PC-3 (cell line): Measurements from ENCODE around the gene ATM. TPM values are rescaled to one million over a fixed set of nuclear protein-coding genes. Genes with fewer than 3 reads are reported as not detected.
"Not testable (repeated sequence)": the region's sequence is repeated elsewhere in the genome, so short reads cannot be mapped to it uniquely, and the experiment has no call there.

Experiments used
- ATAC-seq: fragments of 200-7000 bp; cut with Tn5 transposase; 2 replicates; pipeline ENCODE4 v1.9.1; 2020; ENCODE audit warnings: mild to moderate bottlenecking, moderate library complexity
- BruUV-seq: library from RNA; stranded (reverse); fragments of 400-500 nt; replicated peaks from 2 replicates; lab custom pipeline; 2021; lab: Mats Ljungman, UMichigan
- CTCF ChIA-PET: fragments of 300-600 bp; sonication (Branson Sonifier 250); formaldehyde crosslinking; loops from one replicate; lab custom pipeline; 2022; ENCODE audit warnings: antibody characterized with exemption; lab: Charles Lee
- POLR2A ChIA-PET: fragments of 300-600 bp; sonication (Branson Sonifier 250); formaldehyde crosslinking; loops from one replicate; lab custom pipeline; 2022; ENCODE audit warnings: antibody characterized with exemption; ENCODE audit not compliant: unreplicated experiment; lab: Charles Lee
- DNase-seq: peaks from one replicate; pipeline ENCODE4 v3.0.0-alpha.2; 2015
- H2AFZ ChIP-seq: fragments of 300-600 bp; sonication (generic); 2 replicates; pipeline ENCODE4 v1.6.0; 2016; ENCODE audit warnings: antibody characterized with exemption, low read length
- H3F3A ChIP-seq: fragments of 300-600 bp; sonication (generic); one replicate; pipeline ENCODE4 v1.6.0; 2017; ENCODE audit warnings: antibody characterized with exemption, low read length, control low read depth, mild to moderate bottlenecking; ENCODE audit not compliant: unreplicated experiment
- H3K27ac ChIP-seq: fragments of 300-600 bp; sonication (generic); 2 replicates; pipeline ENCODE4 v1.5.1; 2016; ENCODE audit warnings: mild to moderate bottlenecking, low read length
- H3K27me3 ChIP-seq: fragments of 300-600 bp; sonication (generic); 2 replicates; pipeline ENCODE4 v1.6.1; 2016; ENCODE audit warnings: low read length, mixed read lengths
- H3K36me3 ChIP-seq: fragments of 300-600 bp; sonication (generic); 2 replicates; pipeline ENCODE4 v1.6.1; 2016; ENCODE audit warnings: low read depth, mixed run types, low read length, mixed read lengths
- H3K4me1 ChIP-seq: fragments of 300-600 bp; sonication (generic); 2 replicates; pipeline ENCODE4 v1.5.1; 2016; ENCODE audit warnings: low read length; ENCODE audit not compliant: insufficient read depth
- H3K4me2 ChIP-seq: fragments of 300-600 bp; sonication (generic); 2 replicates; pipeline ENCODE4 v1.6.0; 2016; ENCODE audit warnings: low read length
- H3K4me3 ChIP-seq: fragments of 300-600 bp; sonication (generic); 2 replicates; pipeline ENCODE4 v1.5.1; 2016; ENCODE audit warnings: mild to moderate bottlenecking, low read length, mixed read lengths
- H3K79me2 ChIP-seq: fragments of 300-600 bp; sonication (generic); 2 replicates; pipeline ENCODE4 v1.6.1; 2017; ENCODE audit warnings: low read length, mixed read lengths
- H3K9ac ChIP-seq: fragments of 300-600 bp; sonication (generic); 2 replicates; pipeline ENCODE4 v1.6.0; 2016; ENCODE audit warnings: mild to moderate bottlenecking, low read length
- H3K9me2 ChIP-seq: fragments of 300-600 bp; sonication (generic); replicated peaks from 2 replicates; pipeline ENCODE4 v1.6.1; 2016; ENCODE audit warnings: mixed run types, low read length, mixed read lengths
- H3K9me3 ChIP-seq: fragments of 300-600 bp; sonication (generic); 2 replicates; pipeline ENCODE4 v1.6.1; 2016; ENCODE audit warnings: low read length, mixed read lengths
- H4K20me1 ChIP-seq: fragments of 300-600 bp; sonication (generic); 2 replicates; pipeline ENCODE4 v1.6.1; 2016; ENCODE audit warnings: low read length, mixed read lengths
- EZH2 ChIP-seq: fragments of 300-600 bp; sonication (generic); IDR thresholded peaks from one replicate; pipeline ENCODE4 v1.6.1; 2017; ENCODE audit warnings: antibody characterized with exemption, mild to moderate bottlenecking, low read length; ENCODE audit not compliant: unreplicated experiment
- EZH2phosphoT487 ChIP-seq: fragments of 300-600 bp; sonication (generic); IDR thresholded peaks from 2 replicates; pipeline ENCODE4 v1.6.1; 2018; ENCODE audit warnings: mild to moderate bottlenecking, antibody characterized with exemption, low read length, borderline replicate concordance
- intact Hi-C: fragments of 100-400 bp; cut with micrococcal nuclease; formaldehyde crosslinking; loops from 2 replicates; pipeline ENCODE4 v1.9.0; 2023
- total RNA-seq: library from RNA; depleted of rRNA; stranded (reverse); fragments of >200 nt; gene quantifications from 2 replicates; pipeline ENCODE4 v1.2.3, GENCODE V29; 2014; rRNA removed
- TF ChIP-seq, protein P1 (sequence below): fragments of 300-600 bp; sonication (generic); conservative IDR thresholded peaks from 2 replicates; pipeline ENCODE4 v1.5.1; 2017; ENCODE audit warnings: antibody characterized with exemption, low read depth, mild to moderate bottlenecking, low read length

ATM gene
- total RNA-seq, 1 experiment from 2014 or later: 55.3 TPM

DNA sequence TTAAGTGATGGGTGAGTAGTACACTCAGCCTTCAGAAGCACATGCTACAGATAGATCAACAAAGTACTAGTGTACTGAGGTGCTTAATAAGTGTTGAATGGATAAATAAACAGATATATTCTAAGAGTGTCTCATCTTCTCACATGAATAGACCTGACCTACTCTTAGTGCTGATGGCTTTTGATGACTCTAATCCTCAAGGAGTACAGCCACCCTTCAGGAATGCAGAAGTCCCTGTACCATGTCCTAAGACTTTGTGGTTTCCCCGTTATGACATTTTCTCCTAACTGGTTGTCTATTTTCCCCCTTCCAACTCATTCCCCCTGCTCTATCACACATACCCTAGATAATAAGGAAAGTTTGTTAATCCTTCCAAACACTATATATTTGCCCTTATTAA, 182.8 kb downstream of the ATM start:
- no peak overlapping the region for H3K4me2 ChIP-seq
- H3K4me3 ChIP-seq: no peak overlapping the region
- no peaks in the 10 kb centered on the region for H3K36me3 ChIP-seq
- ChIA-PET POLR2A (no interaction called here), CTCF (no interaction called here)
- H3K27me3 ChIP-seq: no peaks in the 10 kb centered on the region
- H2AFZ ChIP-seq: no peak overlapping the region
- no peaks in the 10 kb centered on the region for H3F3A ChIP-seq
- no peaks in the 10 kb centered on the region for H3K9me2 ChIP-seq
- H3K4me1 ChIP-seq: no peaks in the 10 kb centered on the region
- intact Hi-C loops: no loop called here
- H3K9me3 ChIP-seq: no peaks in the 10 kb centered on the region
- ATAC-seq (no peak), DNase-seq (peak; percentile 32)
- H4K20me1 ChIP-seq: no peaks in the 10 kb centered on the region
- H3K9ac ChIP-seq: no peak overlapping the region
- H3K27ac ChIP-seq: no peak overlapping the region
- no TSS peak for BruUV-seq
- TF ChIP-seq EZH2 (no peak), EZH2phosphoT487 (no peak)
- TF ChIP-seq, protein P1, sequence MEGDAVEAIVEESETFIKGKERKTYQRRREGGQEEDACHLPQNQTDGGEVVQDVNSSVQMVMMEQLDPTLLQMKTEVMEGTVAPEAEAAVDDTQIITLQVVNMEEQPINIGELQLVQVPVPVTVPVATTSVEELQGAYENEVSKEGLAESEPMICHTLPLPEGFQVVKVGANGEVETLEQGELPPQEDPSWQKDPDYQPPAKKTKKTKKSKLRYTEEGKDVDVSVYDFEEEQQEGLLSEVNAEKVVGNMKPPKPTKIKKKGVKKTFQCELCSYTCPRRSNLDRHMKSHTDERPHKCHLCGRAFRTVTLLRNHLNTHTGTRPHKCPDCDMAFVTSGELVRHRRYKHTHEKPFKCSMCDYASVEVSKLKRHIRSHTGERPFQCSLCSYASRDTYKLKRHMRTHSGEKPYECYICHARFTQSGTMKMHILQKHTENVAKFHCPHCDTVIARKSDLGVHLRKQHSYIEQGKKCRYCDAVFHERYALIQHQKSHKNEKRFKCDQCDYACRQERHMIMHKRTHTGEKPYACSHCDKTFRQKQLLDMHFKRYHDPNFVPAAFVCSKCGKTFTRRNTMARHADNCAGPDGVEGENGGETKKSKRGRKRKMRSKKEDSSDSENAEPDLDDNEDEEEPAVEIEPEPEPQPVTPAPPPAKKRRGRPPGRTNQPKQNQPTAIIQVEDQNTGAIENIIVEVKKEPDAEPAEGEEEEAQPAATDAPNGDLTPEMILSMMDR: no peak
- no peaks in the 10 kb centered on the region for H3K79me2 ChIP-seq

DNA sequence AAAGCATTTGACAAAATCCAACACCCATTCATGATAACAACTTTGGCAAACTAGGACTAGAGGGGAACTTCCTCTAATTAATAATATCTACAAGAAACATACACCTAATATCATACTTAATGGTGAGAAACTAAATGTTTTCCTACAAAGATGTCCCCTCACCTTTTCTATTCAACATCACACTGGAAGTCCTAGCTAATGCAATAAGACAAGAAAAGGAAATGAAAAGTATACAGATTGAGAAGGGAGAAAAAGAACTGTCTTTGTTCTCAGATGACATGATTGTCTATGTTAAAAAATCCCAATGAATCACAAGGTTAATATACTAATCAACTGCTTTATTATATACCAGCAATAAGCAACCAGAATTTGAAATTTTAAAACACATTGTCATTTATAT, 192.1 kb downstream of the ATM start:
- Histone ChIP-seq H3K9me3 (peaks cover 4% of the 10 kb centered on the region; the same call in 1 of the 2 replicates), H4K20me1 (no peaks in the 10 kb centered on the region), H3K27ac (no peak overlapping the region), H3F3A (no peaks in the 10 kb centered on the region), H3K4me2 (no peak overlapping the region), H3K4me3 (no peak overlapping the region), H3K36me3 (no peaks in the 10 kb centered on the region), H3K9ac (no peak overlapping the region), H3K27me3 (no peaks in the 10 kb centered on the region), H3K79me2 (no peaks in the 10 kb centered on the region), H2AFZ (no peak overlapping the region), H3K4me1 (no peaks in the 10 kb centered on the region), H3K9me2 (0 out of 2 replicates have a peak, but pooled peaks cover 3% of the 10 kb centered on the region)
- TF ChIP-seq, protein P1: no peak
- TF ChIP-seq EZH2phosphoT487 (no peak), EZH2 (no peak)
- no peak for ATAC-seq
- no peak for DNase-seq
- ChIA-PET POLR2A (no interaction called here), CTCF (no interaction called here)
- intact Hi-C loops: loop anchor here (5.0 kb wide), 1 partner anchor 82 kb away; the partner anchor contains the start of gene POGLUT3
- no TSS peak for BruUV-seq

DNA sequence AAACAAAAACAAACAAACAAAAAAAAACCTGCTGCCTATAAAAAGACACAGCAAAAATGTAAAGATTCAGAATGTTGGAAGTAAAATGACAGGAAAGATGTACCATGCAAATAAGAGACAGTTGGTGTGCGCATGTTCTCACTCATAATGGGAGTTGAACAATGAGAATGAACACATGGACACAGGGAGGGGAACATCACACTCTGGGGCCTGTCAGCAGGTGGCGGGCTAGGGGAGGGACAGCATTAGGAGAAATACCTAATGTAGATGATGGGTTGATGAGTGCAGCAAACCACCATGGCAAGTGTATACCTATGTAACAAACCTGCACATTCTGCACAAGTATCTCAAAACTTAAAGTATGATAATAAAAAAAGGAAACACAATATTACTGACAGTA, 194.7 kb downstream of the ATM start:
- H3F3A ChIP-seq, H3K9me3 ChIP-seq, H3K4me1 ChIP-seq, H3K4me3 ChIP-seq, H3K79me2 ChIP-seq, BruUV-seq, H2AFZ ChIP-seq, H3K36me3 ChIP-seq, H3K27ac ChIP-seq, POLR2A ChIA-PET, H3K9me2 ChIP-seq, CTCF ChIA-PET, H3K9ac ChIP-seq, H3K27me3 ChIP-seq, H3K4me2 ChIP-seq, H4K20me1 ChIP-seq: not testable (repeated sequence)
- ATAC-seq (peak; percentile 66), DNase-seq (peak; percentile 69)
- intact Hi-C loops: loop anchor here (1.0 to 5.0 kb wide), 4 partner anchors 80 to 238 kb away; partner anchors contain the start of genes EXPH5 and POGLUT3
- TF ChIP-seq, protein P1: peak; percentile 76

Other genes with a start within 250 kb of the ATM start
- 32.1 and 37.0 TPM in 2 replicates for gene CUL5, start 214.2 kb upstream of the ATM start, total RNA-seq
- gene ACAT1, start 101.5 kb upstream of the ATM start, total RNA-seq: 180 and 212 TPM in 2 replicates
- 15.6 and 19.6 TPM in 2 replicates for gene NPAT, start 429 bp upstream of the ATM start, total RNA-seq
- 0.62 and 2.7 TPM in 2 replicates for gene C11orf65, start 244.5 kb downstream of the ATM start, total RNA-seq